Stimulated activated CD4-positive, alpha-beta T cell treated with anti-CD3 and anti-CD28 coated beads, Interleukin-2, amount 100 ng/mL, for 48 hours (primary cell): ENCODE results near the gene TOP2A.
"Not testable (repeated sequence)": the region's sequence is repeated elsewhere in the genome, so short reads cannot be mapped to it uniquely, and the experiment has no call there.

Source experiments
- DNase-seq, 2 donors: peaks; one replicate each; pipeline ENCODE4 v3.0.0-alpha.2; 2020

The TOP2A gene

GRCh38 chr17:40373999-40374398 lies 43.7 kb downstream of the TOP2A start:
- no peak for DNase-seq

- no peak for DNase-seq
Observed at GRCh38 chr17:40373324-40373723, 44.4 kb downstream of the TOP2A start.

GRCh38 chr17:40372644-40373043 lies 45.1 kb downstream of the TOP2A start:
- not testable (repeated sequence) for DNase-seq

GRCh38 chr17:40372031-40372430 lies 45.7 kb downstream of the TOP2A start:
- DNase-seq: no peak

- no peak for DNase-seq
Observed at GRCh38 chr17:40371261-40371929, 46.3 kb downstream of the TOP2A start.

GRCh38 chr17:40369923-40370322 lies 47.8 kb downstream of the TOP2A start:
- DNase-seq: no peak

GRCh38 chr17:40367728-40368127 lies 50.0 kb downstream of the TOP2A start:
- not testable (repeated sequence) for DNase-seq

- no peak for DNase-seq
Observed at GRCh38 chr17:40366861-40367518, 50.7 kb downstream of the TOP2A start.

- no peak for DNase-seq
Observed at GRCh38 chr17:40366076-40366860, 51.4 kb downstream of the TOP2A start.

- no peak for DNase-seq
Observed at GRCh38 chr17:40364906-40365305, 52.8 kb downstream of the TOP2A start.

- no peak for DNase-seq
Observed at GRCh38 chr17:40364121-40364861, 53.4 kb downstream of the TOP2A start, which contains the start of gene GJD3. Gene GJD3 (minus strand): TSS chr17:40364737. CDS start chr17:40363815, 922 bp downstream.

- DNase-seq: no peak
Observed at GRCh38 chr17:40363111-40363827, 54.4 kb downstream of the TOP2A start.

- DNase-seq: peak; percentile 86
Observed at GRCh38 chr17:40362696-40363110, 55.0 kb downstream of the TOP2A start.

- no peak for DNase-seq
Observed at GRCh38 chr17:40361925-40362695, 55.6 kb downstream of the TOP2A start.

GRCh38 chr17:40361063-40361924 lies 56.4 kb downstream of the TOP2A start:
- DNase-seq: no peak

- no peak for DNase-seq
Observed at GRCh38 chr17:40360091-40360490, 57.6 kb downstream of the TOP2A start.

- DNase-seq: peak; percentile 94
Observed at GRCh38 chr17:40358323-40359038, 59.2 kb downstream of the TOP2A start.

- DNase-seq: no peak
Observed at GRCh38 chr17:40356990-40357881, 60.5 kb downstream of the TOP2A start.
